Progenitor cell of endocrine pancreas (in vitro differentiated cells): ENCODE measurements around the gene MMP1. TPM values are rescaled to one million over a fixed set of nuclear protein-coding genes. Genes with fewer than 3 reads are reported as not detected.

Experiments
- DNase-seq: peaks from one replicate; pipeline ENCODE4 v3.0.0; 2021; ENCODE audit warnings: low spot score; ENCODE audit not compliant: unreplicated experiment
- H3K27ac Mint-ChIP-seq: 2 replicates; pipeline ENCODE4 v1.8.0; 2021; ENCODE audit warnings: mild to moderate bottlenecking, moderate library complexity, mixed read lengths
- H3K27me3 Mint-ChIP-seq: 2 replicates; pipeline ENCODE4 v1.8.0; 2021; ENCODE audit warnings: mixed read lengths
- H3K36me3 Mint-ChIP-seq: 2 replicates; pipeline ENCODE4 v1.8.0; 2022; ENCODE audit warnings: mixed read lengths; ENCODE audit not compliant: insufficient read depth
- H3K4me1 Mint-ChIP-seq: 2 replicates; pipeline ENCODE4 v1.8.0; 2021; ENCODE audit warnings: low read depth, mixed read lengths
- H3K4me3 Mint-ChIP-seq: 2 replicates; pipeline ENCODE4 v1.8.0; 2021; ENCODE audit warnings: low read depth, mild to moderate bottlenecking, moderate library complexity, mixed read lengths
- H3K9me3 Mint-ChIP-seq: 2 replicates; pipeline ENCODE4 v1.8.0; 2021; ENCODE audit warnings: low read depth, mixed read lengths
- total RNA-seq: library from RNA; stranded (reverse); gene quantifications from 2 replicates; pipeline ENCODE4 v1.2.1, GENCODE V29; 2021
- TF ChIP-seq, protein P1 (sequence below): fragments of 200-600 bp; sonication (generic); IDR thresholded peaks from one replicate; pipeline ENCODE4 v1.5.0; 2021; ENCODE audit warnings: antibody characterized with exemption, mild to moderate bottlenecking; ENCODE audit not compliant: unreplicated experiment

Gene MMP1
- total RNA-seq, 1 donor from 2014 or later, result 0.24 TPM

DNA sequence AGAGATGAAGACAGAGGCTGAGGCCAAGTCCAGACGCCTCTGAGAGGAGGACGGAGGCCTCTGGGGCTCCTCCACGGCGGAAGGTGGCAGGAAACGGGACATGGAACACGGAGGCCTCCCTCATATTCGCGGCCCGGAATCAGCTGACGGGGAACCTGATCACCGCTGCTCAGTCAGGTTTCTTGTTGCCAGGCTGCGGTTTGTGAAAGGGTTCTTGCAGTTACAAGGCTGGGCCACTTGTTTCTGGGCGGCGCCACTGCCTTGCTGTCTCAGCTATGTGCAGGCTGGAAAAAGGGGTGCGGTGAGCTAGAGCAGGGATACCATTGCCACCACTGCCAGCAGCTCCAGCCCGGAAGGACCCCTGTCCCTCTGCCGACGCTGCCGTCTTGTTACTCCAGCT lies 10.0 kb upstream of the MMP1 start:
- DNase-seq, result peak; percentile 13
- Mint-ChIP-seq H3K9me3 (peaks cover 4% of the 10 kb centered on the region), H3K4me3 (peak overlapping the region; percentile 32)

DNA sequence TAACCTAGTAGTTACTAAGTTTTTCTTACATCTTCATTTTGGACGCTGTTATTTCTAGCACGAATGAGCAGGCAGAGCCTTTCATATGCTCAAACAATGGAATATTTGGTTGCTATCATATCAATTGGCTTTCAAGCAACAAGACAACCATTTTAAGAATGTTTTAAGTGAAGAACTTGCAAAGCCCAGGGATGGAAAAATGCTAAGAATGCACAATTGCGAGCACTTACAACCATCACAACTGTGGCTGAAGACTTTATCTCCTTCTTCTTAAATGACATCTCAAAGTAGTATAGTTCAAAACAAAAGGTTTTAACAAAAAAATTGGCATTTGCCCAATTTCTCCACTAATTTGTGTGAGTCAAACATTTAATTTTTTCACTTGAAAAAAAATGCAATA lies 8.3 kb upstream of the MMP1 start:
- TF ChIP-seq, protein P1, sequence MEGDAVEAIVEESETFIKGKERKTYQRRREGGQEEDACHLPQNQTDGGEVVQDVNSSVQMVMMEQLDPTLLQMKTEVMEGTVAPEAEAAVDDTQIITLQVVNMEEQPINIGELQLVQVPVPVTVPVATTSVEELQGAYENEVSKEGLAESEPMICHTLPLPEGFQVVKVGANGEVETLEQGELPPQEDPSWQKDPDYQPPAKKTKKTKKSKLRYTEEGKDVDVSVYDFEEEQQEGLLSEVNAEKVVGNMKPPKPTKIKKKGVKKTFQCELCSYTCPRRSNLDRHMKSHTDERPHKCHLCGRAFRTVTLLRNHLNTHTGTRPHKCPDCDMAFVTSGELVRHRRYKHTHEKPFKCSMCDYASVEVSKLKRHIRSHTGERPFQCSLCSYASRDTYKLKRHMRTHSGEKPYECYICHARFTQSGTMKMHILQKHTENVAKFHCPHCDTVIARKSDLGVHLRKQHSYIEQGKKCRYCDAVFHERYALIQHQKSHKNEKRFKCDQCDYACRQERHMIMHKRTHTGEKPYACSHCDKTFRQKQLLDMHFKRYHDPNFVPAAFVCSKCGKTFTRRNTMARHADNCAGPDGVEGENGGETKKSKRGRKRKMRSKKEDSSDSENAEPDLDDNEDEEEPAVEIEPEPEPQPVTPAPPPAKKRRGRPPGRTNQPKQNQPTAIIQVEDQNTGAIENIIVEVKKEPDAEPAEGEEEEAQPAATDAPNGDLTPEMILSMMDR, result no peak

More for the DNA sequence above, 10.0 kb upstream of the MMP1 start:
- Mint-ChIP-seq H3K36me3 (no peaks in the 10 kb centered on the region), H3K27ac (no peak overlapping the region), H3K27me3 (peaks cover 6% of the 10 kb centered on the region), H3K4me1 (no peaks in the 10 kb centered on the region)
- TF ChIP-seq, protein P1, result peak; percentile 39

DNA sequence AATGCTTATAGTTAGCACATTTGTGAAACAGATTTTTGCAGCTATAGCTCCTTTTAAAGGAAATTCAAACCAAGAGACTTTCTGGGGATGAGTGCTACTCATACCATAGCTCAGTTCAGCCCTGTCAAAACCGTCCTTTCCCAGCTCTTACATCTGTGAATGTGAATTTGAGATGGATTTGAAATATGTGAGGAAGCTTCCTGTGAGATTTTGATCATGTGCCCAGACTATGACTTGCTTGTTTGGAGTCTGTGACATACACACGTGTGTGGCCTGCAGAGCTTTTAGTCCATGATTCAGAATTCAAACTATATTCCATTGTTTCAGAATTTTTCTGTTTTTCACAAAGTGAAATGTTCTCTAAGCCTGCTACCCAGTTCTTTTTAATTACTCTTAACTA lies 4.4 kb upstream of the MMP1 start:
- Mint-ChIP-seq H3K9me3 (peaks cover 3% of the 10 kb centered on the region), H3K27me3 (peaks cover 6% of the 10 kb centered on the region), H3K4me3 (no peak overlapping the region), H3K4me1 (no peaks in the 10 kb centered on the region), H3K36me3 (no peaks in the 10 kb centered on the region), H3K27ac (no peak overlapping the region)
- TF ChIP-seq, protein P1, result no peak
- no peak for DNase-seq

More for the DNA sequence above, 8.3 kb upstream of the MMP1 start:
- H3K27me3 Mint-ChIP-seq, result peaks cover 6% of the 10 kb centered on the region
- H3K4me1 Mint-ChIP-seq, result no peaks in the 10 kb centered on the region
- no peak overlapping the region for H3K4me3 Mint-ChIP-seq
- no peak overlapping the region for H3K27ac Mint-ChIP-seq
- no peaks in the 10 kb centered on the region for H3K36me3 Mint-ChIP-seq
- no peak for DNase-seq
- peaks cover 4% of the 10 kb centered on the region for H3K9me3 Mint-ChIP-seq

DNA sequence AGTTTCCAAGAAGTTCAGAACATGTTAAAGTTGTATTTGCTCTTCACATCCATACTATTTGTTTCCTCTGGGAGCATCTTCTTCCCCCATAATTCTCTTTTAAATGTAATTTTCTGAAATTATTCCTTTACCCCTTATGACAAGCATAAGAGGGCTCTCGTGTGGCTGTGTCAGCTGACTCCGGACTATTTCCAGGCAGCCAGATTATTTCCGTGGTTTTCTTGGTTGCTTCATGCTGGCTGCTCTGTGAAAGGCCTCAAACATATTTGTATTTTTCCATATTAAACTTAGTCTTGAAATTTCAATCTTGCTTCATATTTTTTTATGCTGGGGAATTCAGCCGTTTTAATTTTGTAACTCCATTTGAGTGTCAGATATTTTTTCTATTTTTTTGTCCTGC lies 2.8 kb upstream of the MMP1 start:
- Mint-ChIP-seq H3K27ac (no peak overlapping the region), H3K27me3 (peaks cover 6% of the 10 kb centered on the region), H3K9me3 (no peaks in the 10 kb centered on the region), H3K4me1 (no peaks in the 10 kb centered on the region), H3K36me3 (no peaks in the 10 kb centered on the region), H3K4me3 (no peak overlapping the region)
- TF ChIP-seq, protein P1, result no peak
- no peak for DNase-seq

DNA sequence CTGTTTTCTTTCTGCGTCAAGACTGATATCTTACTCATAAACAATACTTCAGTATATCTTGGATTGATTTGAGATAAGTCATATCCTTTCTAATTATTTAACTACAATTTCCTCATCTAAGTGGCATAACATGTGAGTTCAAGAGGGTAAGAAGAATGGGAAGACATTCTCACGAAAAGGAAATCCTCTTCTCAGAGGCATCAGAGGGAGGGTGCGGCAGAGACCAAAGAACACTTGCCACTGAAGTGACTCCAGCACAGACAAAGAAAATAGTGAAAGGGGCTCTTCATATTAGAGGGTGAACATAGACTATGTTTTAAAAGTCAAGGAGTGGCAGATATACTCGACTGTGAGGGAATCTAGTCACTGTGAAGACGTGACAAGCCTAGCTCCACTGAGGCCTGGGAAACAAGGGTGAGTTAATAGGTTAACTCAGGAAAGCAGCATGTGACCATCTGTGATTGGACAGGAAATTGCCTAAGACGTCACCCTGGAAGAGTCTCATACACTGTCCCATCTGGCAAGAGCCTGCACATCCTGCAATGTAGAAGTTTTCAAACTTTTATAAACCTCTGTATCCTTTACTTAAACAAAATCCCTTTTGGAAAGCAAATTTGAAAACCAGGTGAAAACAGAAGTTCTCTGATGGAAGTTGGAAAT lies 1.9 kb upstream of the MMP1 start:
- Mint-ChIP-seq H3K4me3 (no peak overlapping the region), H3K9me3 (no peaks in the 10 kb centered on the region), H3K27ac (no peak overlapping the region), H3K27me3 (peaks cover 6% of the 10 kb centered on the region), H3K36me3 (no peaks in the 10 kb centered on the region), H3K4me1 (no peaks in the 10 kb centered on the region)
- DNase-seq, result no peak
- TF ChIP-seq, protein P1, result no peak
